GM19328 (cell line): ENCODE measurements around the gene ZNF74.
A peak's percentile ranks its signal among the peaks of the same experiment; 100 is the strongest.
"Not testable (repeated sequence)": the region's sequence is repeated elsewhere in the genome, so short reads cannot be mapped to it uniquely, and the experiment has no call there.

ENCODE experiments used
- ATAC-seq: cut with Tn5 transposase; IDR thresholded peaks from one replicate; pipeline ENCODE4 v1.9.1; 2021; ENCODE audit warnings: mild to moderate bottlenecking, moderate library complexity; ENCODE audit not compliant: unreplicated experiment

ZNF74 gene

DNA sequence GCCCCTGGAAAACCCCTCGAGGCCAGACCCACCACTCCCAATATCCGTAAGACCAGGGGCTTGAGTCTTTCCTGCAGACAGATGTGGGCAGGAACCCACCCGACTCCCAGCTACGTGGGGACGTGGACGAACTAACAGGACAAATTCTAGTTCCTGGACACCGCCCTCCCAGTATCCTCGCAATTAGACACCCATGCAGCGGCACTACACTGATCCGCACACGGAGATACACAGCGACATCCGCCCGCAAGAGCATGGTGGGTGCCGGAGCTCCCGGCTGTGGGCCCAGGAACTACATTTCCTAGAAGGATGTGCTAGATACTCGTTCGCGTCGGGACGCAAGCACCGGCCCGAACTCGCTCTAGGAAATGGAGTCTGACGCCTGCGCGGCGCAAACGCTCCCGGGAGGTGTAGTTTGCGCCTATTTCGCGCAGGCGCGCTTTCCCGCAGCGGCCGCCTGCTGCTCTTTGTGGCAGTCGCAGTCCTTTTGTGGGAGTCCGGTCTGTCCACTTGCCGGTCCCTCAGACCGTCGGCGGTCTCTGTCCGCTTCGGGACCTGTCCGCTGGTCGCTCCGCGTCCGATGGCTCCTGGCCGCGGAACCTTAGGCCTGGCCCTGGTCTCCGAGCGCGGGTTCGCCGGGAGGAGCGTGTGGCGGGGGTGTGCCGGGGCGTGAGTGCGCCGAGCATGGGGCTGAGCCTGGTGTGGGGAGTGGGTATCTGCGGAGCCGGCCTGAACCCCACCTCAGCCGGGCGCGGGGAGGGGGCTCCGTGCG lies at the start of gene ZNF74:
TSS of gene ZNF74 (plus strand) at position 447 of the 772 bp plus-strand sequence. CDS start 478 bp downstream, outside the sequence.
- peak; percentile 65 for ATAC-seq

DNA sequence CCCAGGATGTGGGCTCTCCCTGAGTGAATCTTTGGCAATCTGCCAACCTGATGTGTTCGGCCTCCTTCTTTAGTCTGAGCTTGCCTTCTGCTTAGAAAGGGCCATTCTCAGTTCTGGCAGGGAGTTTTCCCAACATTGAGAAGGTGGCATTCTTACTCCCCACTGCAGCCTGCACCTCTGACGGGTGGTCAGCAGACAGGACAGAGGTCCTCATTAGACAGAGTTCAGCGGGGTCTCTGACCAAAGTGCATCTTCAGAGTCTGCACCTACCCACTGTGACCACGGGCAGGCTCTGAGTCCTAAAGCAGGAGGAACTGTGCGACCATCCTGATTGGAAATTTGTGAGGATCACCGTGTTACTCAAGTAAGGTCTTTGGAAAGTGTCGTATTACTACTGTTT lies 47.4 kb upstream of the ZNF74 start:
- not testable (repeated sequence) for ATAC-seq

DNA sequence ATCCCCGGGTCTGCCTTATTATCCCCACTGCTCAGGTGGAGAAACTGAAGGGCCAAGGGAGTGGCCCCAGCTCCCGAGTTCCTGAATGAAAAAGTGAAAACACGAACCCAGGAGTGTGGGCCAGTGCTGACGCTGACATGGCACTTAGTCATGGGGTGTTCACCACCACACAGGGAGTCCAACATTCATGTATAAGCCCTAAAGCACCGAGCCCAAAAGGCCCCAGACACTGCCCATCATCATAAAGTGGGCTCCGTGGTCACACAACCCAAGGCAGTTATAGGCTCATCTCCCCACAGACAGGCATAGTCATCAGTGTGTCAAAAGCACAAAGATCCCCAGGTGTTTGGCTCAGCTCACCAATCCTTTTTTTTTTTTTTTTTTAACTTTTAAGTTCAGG lies 41.4 kb upstream of the ZNF74 start:
- ATAC-seq, result not testable (repeated sequence)

DNA sequence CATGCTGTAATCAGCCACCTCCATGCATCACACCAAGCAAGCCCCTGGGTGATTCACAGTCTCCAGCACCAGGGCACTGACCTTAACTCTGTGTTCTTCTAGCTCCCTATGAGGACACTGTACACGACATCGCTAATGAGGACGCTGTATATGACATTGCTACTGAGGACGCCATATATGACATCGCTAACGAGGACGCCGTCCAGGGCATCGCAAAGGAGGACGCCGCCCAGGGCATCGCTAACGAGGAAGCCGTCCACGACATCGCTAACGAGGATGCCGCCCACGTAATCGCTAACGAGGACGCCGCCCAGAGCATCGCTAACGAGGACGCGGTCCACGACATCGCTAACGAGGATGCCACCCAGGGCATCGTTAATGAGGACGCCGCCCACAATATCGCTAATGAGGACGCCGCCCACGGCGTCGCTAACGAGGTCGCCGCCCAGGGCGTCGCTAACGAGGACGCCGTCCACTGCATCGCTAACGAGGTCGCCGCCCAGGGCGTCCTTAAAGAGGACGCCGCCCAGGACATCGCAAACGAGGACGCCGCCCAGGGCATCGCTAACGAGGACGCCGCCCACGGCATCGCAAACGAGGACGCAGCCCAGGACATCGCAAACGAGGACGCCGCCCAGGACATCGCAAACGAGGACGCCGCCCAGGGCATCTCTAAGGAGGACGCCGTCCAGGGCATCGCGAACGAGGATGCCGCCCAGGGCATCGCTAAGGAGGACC lies 39.5 kb upstream of the ZNF74 start:
- no peak for ATAC-seq

DNA sequence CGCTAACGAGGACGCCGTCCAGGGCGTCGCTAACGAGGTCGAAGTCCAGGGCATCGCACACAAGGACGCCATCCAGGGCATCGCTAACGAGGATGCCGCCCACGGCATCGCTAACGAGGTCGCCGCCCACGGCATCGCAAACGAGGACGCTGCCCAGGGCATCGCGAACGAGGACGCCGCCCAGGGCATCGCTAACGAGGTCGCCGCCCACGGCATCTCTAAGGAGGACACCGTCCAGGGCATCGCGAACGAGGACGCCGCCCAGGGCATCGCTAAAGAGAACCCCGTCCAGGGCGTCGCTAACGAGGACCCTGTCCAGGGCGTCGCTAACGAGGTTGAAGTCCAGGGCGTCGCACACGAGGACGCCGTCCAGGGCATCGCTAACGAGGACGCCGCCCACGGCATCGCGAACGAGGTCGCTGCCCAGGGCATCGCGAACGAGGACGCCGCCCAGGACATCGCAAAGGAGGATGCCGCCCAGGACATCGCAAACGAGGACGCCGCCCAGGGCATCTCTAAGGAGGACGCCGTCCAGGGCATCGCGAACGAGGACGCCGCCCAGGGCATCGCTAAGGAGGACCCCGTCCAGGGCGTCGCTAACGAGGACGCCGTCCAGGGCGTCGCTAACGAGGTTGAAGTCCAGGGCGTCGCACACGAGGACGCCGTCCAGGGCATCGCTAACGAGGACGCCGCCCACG lies 37.9 kb upstream of the ZNF74 start:
- not testable (repeated sequence) for ATAC-seq

DNA sequence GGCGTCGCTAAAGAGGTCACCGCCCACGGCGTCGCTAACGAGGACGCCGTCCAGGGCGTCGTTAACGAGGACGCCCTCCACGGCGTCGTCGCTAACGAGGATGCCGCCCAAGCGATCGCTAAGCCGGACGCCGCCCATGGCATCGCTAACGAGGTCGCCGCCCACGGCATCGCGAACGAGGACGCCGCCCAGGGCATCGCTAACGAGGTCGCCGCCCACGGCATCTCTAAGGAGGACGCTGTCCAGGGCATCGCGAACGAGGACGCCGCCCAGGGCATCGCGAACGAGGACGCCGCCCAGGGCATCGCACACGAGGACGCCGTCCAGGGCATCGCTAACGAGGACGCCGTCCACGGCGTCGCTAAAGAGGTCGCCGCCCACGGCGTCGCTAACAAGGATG lies 37.0 kb upstream of the ZNF74 start:
- ATAC-seq, result not testable (repeated sequence)

DNA sequence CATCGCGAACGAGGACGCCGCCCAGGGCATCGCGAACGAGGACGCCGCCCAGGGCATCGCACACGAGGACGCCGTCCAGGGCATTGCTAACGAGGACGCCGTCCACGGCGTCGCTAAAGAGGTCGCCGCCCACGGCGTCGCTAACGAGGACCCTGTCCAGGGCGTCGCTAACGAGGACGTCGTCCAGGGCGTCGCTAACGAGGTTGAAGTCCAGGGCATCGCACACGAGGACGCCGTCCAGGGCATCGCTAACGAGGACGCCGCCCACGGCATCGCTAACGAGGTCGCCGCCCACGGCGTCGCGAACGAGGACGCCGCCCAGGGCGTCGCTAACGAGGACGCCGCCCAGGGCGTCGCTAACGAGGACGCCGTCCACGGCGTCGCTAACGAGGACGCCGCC lies 36.0 kb upstream of the ZNF74 start:
- not testable (repeated sequence) for ATAC-seq

DNA sequence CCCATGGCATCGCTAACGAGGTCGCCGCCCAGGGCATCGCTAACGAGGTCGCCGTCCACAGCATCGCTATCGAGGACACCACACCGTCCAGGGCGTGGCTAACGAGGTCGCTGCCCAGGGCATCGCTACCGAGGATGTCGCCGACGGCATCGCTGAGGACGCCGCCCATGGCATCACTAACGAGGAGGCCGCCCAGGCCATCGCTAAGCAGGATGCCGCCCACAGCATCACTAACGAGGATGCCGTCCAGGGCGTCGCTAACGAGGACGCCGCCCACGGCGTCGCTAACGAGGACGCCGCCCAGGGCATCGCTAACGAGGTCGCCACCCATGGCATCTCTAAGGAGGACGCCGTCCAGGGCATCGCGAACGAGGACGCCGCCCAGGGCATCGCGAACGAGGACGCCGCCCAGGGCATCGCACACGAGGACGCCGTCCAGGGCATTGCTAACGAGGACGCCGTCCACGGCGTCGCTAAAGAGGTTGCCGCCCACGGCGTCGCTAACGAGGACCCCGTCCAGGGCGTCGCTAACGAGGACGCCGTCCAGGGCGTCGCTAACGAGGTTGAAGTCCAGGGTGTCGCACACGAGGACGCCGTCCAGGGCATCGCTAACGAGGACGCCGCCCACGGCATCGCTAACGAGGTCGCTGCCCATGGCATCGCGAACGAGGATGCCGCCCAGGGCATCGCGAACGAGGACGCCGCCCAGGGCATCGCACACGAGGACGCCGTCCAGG lies 35.3 kb upstream of the ZNF74 start:
- not testable (repeated sequence) for ATAC-seq

DNA sequence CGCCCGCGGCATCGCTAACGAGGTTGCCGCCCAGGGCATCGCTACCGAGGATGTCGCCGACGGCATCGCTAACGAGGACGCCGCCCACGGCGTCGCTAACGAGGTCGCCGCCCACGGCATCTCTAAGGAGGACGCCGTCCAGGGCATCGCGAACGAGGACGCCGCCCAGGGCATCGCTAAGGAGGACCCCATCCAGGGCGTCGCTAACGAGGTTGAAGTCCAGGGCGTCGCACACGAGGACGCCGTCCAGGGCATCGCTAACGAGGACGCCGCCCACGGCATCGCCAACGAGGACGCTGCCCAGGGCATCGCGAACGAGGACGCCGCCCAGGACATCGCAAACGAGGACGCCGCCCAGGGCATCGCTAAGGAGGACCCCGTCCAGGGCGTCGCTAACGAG lies 33.7 kb upstream of the ZNF74 start:
- ATAC-seq, result not testable (repeated sequence)

DNA sequence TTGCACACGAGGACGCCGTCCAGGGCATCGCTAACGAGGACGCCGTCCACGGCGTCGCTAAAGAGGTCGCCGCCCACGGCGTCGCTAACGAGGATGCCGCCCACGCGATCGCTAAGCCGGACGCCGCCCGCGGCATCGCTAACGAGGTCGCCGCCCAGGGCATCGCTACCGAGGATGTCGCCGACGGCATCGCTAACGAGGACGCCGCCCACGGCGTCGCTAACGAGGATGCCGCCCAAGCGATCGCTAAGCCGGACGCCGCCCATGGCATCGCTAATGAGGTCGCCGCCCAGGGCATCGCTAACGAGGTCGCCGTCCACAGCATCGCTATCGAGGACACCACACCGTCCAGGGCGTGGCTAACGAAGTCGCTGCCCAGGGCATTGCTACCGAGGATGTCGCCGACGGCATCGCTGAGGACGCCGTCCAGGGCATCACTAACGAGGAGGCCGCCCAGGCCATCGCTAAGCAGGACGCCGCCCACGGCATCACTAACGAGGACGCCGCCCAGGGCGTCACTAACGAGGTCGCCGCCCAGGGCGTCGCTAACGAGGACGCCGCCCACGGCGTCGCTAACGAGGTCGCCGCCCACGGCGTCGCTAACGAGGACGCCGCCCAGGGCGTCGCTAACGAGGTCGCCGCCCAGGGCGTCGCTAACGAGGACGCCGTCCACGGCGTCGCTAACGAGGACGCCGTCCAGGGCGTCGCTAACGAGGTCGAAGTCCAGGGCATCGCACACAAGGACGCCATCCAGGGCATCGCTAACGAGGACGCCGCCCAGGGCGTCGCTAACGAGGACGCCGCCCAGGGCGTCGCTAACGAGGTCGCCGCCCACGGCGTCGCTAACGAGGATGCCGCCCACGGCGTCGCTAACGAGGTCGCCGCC lies 32.8 kb upstream of the ZNF74 start:
- ATAC-seq, result not testable (repeated sequence)

DNA sequence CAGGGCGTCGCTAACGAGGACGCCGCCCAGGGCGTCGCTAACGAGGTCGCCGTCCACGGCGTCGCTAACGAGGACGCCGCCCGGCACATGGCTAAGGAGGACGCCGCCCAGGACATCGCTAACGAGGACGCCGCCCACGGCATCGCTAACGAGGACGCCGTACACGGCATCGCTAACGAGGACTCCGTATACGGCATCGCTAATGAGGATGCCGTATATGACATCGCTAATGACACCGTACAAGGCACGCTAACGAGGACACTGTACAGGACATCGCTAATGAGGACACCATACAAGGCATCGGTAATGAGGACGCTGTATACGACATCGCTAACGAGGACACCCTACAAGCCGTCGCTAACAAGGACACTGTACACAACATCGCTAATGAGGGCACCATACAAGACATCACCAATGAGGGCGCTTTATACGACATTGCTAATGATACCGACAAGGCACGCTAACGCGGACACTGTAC lies 32.2 kb upstream of the ZNF74 start:
- ATAC-seq, result not testable (repeated sequence)

DNA sequence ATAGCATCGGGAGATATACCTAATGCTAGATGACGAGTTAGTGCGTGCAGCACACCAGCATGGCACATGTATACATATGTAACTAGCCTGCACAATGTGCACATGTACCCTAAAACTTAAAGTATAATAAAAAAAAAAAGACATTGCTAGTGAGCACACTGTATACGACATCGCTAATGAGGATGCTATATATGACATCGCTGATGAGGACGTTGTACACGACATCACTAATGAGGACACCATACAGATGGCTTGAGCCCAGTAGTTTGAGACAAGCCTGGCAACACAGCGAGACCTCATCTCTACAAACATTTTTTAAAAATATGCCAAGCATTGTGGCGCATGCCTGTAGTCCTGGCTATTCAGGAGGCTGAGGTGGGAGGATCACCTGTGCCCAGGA lies 31.5 kb upstream of the ZNF74 start:
- ATAC-seq, result not testable (repeated sequence)

DNA sequence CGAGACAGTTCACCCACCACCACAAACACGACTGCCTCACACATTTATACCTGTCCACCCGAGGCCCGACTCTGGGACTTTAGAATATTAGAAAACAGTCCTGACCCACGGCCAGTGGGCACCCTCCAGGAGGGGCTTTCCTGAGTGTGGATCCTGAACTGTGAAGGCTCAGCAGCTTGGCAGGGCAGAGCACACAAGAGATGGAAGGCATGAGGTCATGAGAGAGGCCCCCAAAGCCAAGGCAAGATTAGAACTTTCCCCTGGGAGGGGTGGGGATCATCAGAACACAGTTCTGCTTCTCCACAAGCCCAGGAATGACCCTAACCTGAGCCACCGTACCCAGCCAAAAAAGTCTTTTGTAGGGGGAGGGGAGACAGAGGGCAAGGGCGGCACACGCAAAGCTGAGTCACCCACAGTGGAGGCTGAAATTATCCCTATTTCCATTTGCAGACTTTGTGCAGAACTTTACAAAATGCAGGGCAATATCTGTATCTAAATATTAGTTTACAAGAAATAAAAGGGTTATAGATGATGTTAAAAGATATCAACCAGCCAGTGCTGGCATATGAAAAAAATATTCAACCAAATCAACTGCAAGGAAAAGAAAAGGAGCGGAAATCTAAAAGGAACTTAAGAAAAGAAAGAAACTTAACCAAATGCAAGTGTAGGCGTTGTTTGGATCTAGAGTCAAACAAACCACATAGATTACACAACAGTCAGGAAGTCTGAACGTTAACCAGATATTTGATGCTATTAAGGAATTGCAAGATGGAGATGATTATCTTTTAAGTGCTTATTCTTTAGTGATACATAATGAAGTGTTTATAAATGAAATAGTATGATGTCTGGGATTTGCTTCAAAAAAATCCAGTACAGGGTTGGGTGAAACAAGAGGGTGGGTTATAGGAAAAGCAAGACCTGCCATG lies 29.4 kb upstream of the ZNF74 start:
- not testable (repeated sequence) for ATAC-seq

DNA sequence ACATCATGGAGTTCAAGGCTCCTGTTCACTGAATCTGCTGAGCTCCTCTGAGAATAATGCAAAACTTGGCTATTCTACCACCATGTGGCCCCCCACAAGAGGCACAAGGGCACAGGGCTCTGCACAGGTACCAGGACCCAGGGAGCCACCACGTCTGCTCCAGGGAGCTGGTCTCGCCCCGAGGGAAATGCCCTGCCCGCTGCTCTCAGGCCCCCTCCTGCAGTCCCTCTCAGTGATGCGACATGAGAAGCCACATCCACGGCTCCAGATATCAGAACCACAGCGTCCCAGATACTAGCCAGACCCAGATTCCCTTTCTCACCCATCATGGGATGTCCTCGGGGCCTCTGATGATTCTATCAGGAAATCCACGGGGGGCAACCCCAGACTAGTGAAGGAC lies 27.1 kb upstream of the ZNF74 start:
- not testable (repeated sequence) for ATAC-seq

DNA sequence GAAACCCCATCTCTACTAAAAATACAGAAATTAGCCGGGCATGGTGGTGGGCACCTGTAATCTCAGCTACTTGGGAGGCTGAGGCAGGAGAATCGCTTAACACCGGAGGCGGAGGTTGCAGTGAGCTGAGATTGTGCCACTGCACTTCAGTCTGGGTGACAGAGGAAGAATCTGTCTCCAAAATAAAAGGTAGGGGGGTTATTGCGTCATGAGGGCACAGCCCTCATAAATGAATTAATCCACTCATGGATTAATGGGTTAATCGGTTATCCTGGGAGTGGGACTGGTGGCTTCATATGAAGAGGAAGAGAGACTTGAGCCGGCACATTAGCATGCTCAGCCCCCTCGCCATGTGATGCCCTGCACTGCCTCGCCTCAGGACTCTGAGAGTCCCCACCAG lies 25.1 kb upstream of the ZNF74 start:
- not testable (repeated sequence) for ATAC-seq

DNA sequence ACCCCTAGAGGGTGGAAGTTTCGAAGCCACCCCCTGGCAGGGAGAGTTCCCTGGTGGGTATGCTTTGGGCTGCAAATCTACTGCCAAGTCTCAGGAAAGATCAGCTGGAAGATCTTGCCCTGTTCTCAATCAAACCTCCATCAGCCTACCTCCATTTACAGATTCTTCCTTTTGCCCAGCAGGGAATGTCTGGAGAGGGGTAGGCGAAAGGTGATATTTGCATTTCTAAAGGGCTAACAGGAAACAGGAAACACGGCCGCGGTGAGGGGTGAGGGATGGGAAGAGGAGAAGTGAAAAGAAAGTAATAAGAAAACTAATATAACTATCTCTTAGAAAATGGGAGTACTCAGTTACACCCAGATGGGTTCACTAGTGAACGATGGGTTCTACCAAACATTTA lies 22.3 kb upstream of the ZNF74 start:
- not testable (repeated sequence) for ATAC-seq

DNA sequence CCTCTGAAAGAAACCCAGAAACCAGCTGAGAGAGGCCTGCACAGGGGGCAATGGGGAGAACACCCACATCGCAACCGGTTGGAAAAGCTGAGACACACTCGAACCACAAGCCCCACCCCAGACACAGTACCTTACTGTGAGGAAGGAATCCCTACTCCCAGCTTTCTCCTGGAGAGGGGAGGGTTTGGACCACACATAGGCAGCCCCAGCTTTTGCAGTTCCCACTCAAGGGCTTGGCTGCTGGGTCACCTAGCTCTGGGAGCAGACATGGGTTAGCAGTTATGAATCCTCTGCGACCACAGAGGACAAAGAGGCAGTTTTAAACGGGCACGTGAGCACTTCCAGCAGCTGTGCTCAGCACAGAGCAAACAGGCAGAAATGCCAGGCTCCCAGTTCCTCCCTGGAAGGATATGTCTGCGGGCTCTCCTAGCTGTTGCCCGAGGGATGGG lies 21.5 kb upstream of the ZNF74 start:
- not testable (repeated sequence) for ATAC-seq

DNA sequence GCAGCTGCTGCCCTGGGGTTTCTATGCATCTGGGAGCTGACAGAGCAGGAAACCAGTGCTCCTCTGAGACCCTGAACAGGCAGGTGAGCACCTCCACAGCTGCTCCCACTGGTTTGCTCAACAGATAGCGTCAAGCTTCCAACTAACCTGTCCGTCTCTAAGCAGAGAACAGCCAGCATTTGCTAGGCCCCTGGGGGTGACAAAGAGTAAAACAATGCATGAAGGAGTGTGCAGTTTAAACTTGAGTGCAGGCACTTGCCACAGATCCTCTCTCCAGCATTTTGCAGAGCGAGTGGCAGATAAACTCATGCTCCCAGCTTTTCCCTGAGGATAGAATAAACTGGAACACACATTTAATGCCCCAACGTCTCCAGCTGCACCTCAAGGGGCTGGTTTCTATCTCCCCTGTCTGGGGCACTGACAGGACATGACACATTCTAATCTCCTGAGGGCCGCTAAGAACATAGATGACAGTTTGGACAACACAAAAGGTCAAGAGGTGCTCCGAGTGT lies 20.7 kb upstream of the ZNF74 start:
- not testable (repeated sequence) for ATAC-seq
